Chondrocyte (in vitro differentiated cells): ENCODE measurements around the gene EIF2B4. TPM values are rescaled to one million over a fixed set of nuclear protein-coding genes. Genes with fewer than 3 reads are reported as not detected.

ENCODE experiments used
- DNase-seq: peaks from one replicate; pipeline ENCODE4 v3.0.0; 2021; ENCODE audit warnings: mixed read lengths, low spot score
- H3K27ac Mint-ChIP-seq: one replicate; pipeline ENCODE4 v1.8.0; 2021; ENCODE audit warnings: mild to moderate bottlenecking, moderate library complexity, mixed read lengths; ENCODE audit not compliant: unreplicated experiment
- H3K27me3 Mint-ChIP-seq: 2 replicates; pipeline ENCODE4 v1.8.0; 2021; ENCODE audit warnings: low read depth, mixed read lengths
- H3K36me3 Mint-ChIP-seq: 2 replicates; pipeline ENCODE4 v1.8.0; 2021; ENCODE audit warnings: low read depth, mixed read lengths
- H3K4me1 Mint-ChIP-seq: 2 replicates; pipeline ENCODE4 v1.8.0; 2021; ENCODE audit warnings: low read depth, mild to moderate bottlenecking, mixed read lengths
- H3K4me3 Mint-ChIP-seq: one replicate; pipeline ENCODE4 v1.8.0; 2021; ENCODE audit warnings: mild to moderate bottlenecking, moderate library complexity, mixed read lengths; ENCODE audit not compliant: unreplicated experiment
- H3K9me3 Mint-ChIP-seq: 2 replicates; pipeline ENCODE4 v1.8.0; 2021; ENCODE audit warnings: low read depth, mixed read lengths
- CTCF ChIP-seq: fragments of 200-600 bp; sonication (generic); IDR thresholded peaks from 2 replicates; pipeline ENCODE4 v1.5.0; 2021; ENCODE audit warnings: antibody characterized with exemption, mild to moderate bottlenecking, moderate library complexity
- total RNA-seq: library from RNA; stranded (reverse); gene quantifications from 3 replicates; pipeline ENCODE4 v1.2.1, GENCODE V29; 2021

The EIF2B4 gene
- total RNA-seq, 1 donor from 2014 or later = 46.2 TPM

GRCh38 chr2:27408601-27409320 is 38.6 kb upstream of the EIF2B4 start:
- Mint-ChIP-seq H3K4me1 (peaks cover 22% of the 10 kb centered on the region), H3K9me3 (no peaks in the 10 kb centered on the region), H3K27ac (peak overlapping the region; percentile 87), H3K36me3 (no peaks in the 10 kb centered on the region), H3K27me3 (no peaks in the 10 kb centered on the region), H3K4me3 (peak overlapping the region; percentile 85)
- no peak for DNase-seq
- TF ChIP-seq CTCF = no peak

GRCh38 chr2:27407798-27408491 is 37.8 kb upstream of the EIF2B4 start:
- Mint-ChIP-seq H3K27me3 (no peaks in the 10 kb centered on the region), H3K36me3 (no peaks in the 10 kb centered on the region), H3K27ac (peak overlapping the region; percentile 87)

GRCh38 chr2:27400348-27401135 is 30.4 kb upstream of the EIF2B4 start:
- Mint-ChIP-seq H3K4me3 (no peak overlapping the region), H3K4me1 (peaks cover 10% of the 10 kb centered on the region), H3K9me3 (no peaks in the 10 kb centered on the region), H3K36me3 (no peaks in the 10 kb centered on the region), H3K27me3 (no peaks in the 10 kb centered on the region), H3K27ac (peak overlapping the region; percentile 64)
- DNase-seq = no peak
- TF ChIP-seq CTCF = no peak

More at GRCh38 chr2:27407798-27408491, 37.8 kb upstream of the EIF2B4 start:
- Mint-ChIP-seq H3K4me1 (peaks cover 22% of the 10 kb centered on the region), H3K4me3 (peak overlapping the region; percentile 85), H3K9me3 (no peaks in the 10 kb centered on the region)
- no peak for DNase-seq
- peak; percentile 83 for TF ChIP-seq CTCF

- Mint-ChIP-seq H3K4me3 (no peak overlapping the region), H3K36me3 (no peaks in the 10 kb centered on the region), H3K9me3 (no peaks in the 10 kb centered on the region), H3K27ac (peak overlapping the region; percentile 54), H3K27me3 (no peaks in the 10 kb centered on the region), H3K4me1 (peaks cover 10% of the 10 kb centered on the region)
- TF ChIP-seq CTCF = no peak
- no peak for DNase-seq
Observed at GRCh38 chr2:27398962-27399361, 28.8 kb upstream of the EIF2B4 start.

- no peak for DNase-seq
- no peaks in the 10 kb centered on the region for H3K9me3 Mint-ChIP-seq
- no peaks in the 10 kb centered on the region for H3K27me3 Mint-ChIP-seq
- TF ChIP-seq CTCF = no peak
- no peak overlapping the region for H3K4me3 Mint-ChIP-seq
- H3K36me3 Mint-ChIP-seq = peaks cover 7% of the 10 kb centered on the region
- H3K27ac Mint-ChIP-seq = no peak overlapping the region
- H3K4me1 Mint-ChIP-seq = peaks cover 5% of the 10 kb centered on the region
Observed at GRCh38 chr2:27393225-27393624, 23.1 kb upstream of the EIF2B4 start.
